HG03457 (cell line): ENCODE data around the gene PNMA6E.

Source experiments
- ATAC-seq: cut with Tn5 transposase; IDR thresholded peaks from one replicate; pipeline ENCODE4 v1.9.1; 2021; ENCODE audit warnings: moderate number of reproducible peaks; ENCODE audit not compliant: unreplicated experiment

The PNMA6E gene

GRCh38 chrX:153401133-153401764, at the start of gene PNMA6E:
Gene PNMA6E (minus strand): TSS chrX:153401350. CDS start chrX:153398849, 2,501 bp downstream.
- no peak for ATAC-seq

GRCh38 chrX:153450949-153451277, 49.8 kb upstream of the PNMA6E start:
- no peak for ATAC-seq

GRCh38 chrX:153450114-153450948, 49.2 kb upstream of the PNMA6E start:
- ATAC-seq, result no peak

- ATAC-seq, result no peak
These were observed 48.4 kb upstream of the PNMA6E start for GRCh38 chrX:153449368-153450113.

GRCh38 chrX:153448556-153449367, 47.6 kb upstream of the PNMA6E start:
- no peak for ATAC-seq

- no peak for ATAC-seq
These were observed 46.4 kb upstream of the PNMA6E start for GRCh38 chrX:153447581-153447960.

GRCh38 chrX:153446950-153447580, 45.9 kb upstream of the PNMA6E start:
- ATAC-seq, result no peak

- no peak for ATAC-seq
These were observed 45.4 kb upstream of the PNMA6E start for GRCh38 chrX:153446636-153446936.

GRCh38 chrX:153445856-153446635, 44.9 kb upstream of the PNMA6E start, which contains the start of gene TREX2:
Gene TREX2 (minus strand): TSS chrX:153446056. CDS start chrX:153445430, 626 bp downstream.
- no peak for ATAC-seq

- ATAC-seq, result no peak
These were observed 44.1 kb upstream of the PNMA6E start for GRCh38 chrX:153445106-153445855.

- ATAC-seq, result no peak
These were observed 43.3 kb upstream of the PNMA6E start for GRCh38 chrX:153444333-153445011.

GRCh38 chrX:153443476-153444332, 42.6 kb upstream of the PNMA6E start:
- no peak for ATAC-seq

GRCh38 chrX:153442463-153442862, 41.3 kb upstream of the PNMA6E start:
- ATAC-seq, result no peak

GRCh38 chrX:153441981-153442380, 40.8 kb upstream of the PNMA6E start:
- ATAC-seq, result no peak

- no peak for ATAC-seq
These were observed 40.1 kb upstream of the PNMA6E start for GRCh38 chrX:153441296-153441695.

GRCh38 chrX:153440556-153441135, 39.5 kb upstream of the PNMA6E start:
- no peak for ATAC-seq

GRCh38 chrX:153439977-153440376, 38.8 kb upstream of the PNMA6E start:
- ATAC-seq, result no peak
